GM19099 (cell line): ENCODE measurements around the gene MAPK8IP1.

Source experiments
- POLR2A ChIP-seq: IDR thresholded peaks from 3 replicates; pipeline ENCODE4 v1.6.1; 2011; ENCODE audit warnings: low read depth; ENCODE audit not compliant: insufficient read length; ENCODE audit errors: extremely low read depth

MAPK8IP1 gene

DNA sequence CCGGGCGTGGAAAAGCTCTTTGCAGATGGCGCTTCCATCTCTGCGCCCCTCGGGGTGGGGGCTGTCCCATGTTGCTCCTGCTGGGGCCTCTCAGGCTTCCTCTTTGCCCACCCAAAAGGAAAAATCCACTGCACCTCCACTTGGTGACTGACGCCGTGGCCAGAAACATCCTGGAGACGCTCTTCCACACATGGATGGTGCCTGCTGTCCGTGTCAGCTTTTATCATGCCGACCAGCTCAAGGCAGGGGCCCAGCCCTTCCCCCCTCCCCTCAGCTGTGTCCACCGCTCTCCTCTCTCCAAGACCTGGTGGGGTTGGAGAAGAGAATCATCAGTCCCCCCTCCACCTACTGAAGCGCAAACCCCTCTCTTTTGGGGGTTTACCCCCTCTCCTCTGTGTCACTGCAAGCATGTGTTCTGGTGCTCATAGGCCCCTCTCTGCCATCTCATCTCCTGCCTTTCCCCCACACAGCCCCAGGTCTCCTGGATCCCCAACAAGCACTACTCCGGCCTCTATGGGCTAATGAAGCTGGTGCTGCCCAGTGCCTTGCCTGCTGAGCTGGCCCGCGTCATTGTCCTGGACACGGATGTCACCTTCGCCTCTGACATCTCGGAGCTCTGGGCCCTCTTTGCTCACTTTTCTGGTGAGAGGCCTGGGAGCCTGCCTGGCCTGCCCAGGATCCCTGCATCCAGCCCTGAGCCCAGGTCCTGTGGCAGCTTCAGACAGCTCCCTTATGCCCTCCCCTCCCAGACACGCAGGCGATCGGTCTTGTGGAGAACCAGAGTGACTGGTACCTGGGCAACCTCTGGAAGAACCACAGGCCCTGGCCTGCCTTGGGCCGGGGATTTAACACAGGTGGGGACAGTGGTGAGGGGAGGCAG lies 38.8 kb downstream of the MAPK8IP1 start:
- no peak for TF ChIP-seq POLR2A

GRCh38 chr11:45924927-45925326 lies 39.5 kb downstream of the MAPK8IP1 start:
- no peak for TF ChIP-seq POLR2A

DNA sequence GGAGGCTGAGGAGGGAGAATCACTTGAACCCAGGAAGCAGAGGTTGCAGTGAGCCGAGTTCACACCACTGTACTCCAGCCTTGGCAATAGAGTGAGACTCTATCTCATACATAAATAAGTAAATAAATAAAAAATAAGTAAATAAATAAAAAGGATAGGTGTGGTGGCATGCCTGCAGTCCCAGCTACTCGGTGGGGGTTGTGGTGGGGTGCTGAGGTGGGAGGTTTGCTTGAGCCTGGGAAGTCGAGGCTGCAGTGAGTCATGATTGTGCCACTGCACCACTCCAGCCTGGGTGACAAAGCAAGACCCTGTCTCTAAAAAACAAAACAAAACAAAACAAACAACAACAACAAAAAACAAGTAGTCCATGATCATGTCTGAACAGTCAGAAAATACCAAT lies 40.1 kb downstream of the MAPK8IP1 start:
- no peak for TF ChIP-seq POLR2A

- no peak for TF ChIP-seq POLR2A
These were observed 40.5 kb downstream of the MAPK8IP1 start for GRCh38 chr11:45926001-45926401.

DNA sequence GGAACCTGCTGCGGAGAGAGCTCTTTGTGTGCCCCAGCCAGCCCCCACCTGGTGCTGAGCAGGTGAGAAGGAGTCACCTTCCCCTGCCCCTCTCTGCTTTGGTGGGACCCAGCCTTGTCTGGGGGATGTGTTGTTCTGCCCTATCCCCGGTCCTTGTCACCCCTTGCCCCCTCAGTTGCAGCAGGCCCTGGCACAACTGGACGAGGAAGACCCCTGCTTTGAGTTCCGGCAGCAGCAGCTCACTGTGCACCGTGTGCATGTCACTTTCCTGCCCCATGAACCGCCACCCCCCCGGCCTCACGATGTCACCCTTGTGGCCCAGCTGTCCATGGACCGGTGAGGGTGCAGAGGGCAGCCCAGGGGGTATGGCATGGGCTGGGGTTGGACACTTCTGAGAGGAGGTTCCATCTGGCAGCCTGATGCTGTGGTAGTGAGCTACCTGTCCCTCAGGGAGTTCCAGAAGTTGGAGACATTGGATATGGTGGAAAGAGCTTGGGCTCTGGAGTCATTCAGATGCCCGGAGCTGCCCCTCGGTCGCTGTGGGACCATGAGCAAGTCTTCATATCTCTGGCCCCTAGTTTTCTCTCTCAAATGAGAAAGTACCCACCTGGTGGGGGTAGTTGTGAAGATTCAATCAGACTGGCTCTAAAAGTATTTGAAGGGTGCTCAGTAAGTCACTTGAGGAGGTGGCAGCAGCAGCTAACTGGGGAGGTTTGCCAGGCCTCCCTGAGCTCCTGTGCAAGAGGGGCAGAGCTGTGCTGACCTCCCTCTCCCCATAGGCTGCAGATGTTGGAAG lies 41.3 kb downstream of the MAPK8IP1 start:
- no peak for TF ChIP-seq POLR2A

- no peak for TF ChIP-seq POLR2A
These were observed 41.9 kb downstream of the MAPK8IP1 start for GRCh38 chr11:45927332-45927683.

DNA sequence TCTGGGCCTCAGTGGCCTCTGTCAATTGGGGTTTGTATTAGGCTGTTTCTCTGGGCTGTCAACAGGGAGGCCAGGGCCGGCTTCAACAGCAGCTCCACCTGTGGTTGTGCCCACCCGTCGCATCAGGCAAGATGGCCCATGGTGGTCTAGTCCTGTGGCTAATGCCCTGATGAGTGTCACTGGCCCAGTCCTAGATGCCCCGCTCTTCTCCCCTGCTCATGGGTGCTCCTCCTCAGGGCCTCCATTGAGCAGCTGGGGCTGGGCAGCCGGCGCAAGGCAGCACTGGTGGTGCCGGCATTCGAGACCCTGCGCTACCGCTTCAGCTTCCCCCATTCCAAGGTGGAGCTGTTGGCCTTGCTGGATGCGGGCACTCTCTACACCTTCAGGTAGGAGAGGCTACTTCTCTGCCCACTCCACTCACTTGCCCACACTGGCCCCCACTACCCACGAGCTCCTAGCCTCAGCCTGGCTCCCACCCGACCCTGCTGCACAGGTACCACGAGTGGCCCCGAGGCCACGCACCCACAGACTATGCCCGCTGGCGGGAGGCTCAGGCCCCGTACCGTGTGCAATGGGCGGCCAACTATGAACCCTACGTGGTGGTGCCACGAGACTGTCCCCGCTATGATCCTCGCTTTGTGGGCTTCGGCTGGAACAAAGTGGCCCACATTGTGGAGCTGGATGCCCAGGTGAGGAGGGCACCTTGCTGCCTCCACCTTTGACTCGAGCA lies 42.4 kb downstream of the MAPK8IP1 start:
- no peak for TF ChIP-seq POLR2A

GRCh38 chr11:45928535-45929215 lies 43.2 kb downstream of the MAPK8IP1 start:
- TF ChIP-seq POLR2A: no peak

DNA sequence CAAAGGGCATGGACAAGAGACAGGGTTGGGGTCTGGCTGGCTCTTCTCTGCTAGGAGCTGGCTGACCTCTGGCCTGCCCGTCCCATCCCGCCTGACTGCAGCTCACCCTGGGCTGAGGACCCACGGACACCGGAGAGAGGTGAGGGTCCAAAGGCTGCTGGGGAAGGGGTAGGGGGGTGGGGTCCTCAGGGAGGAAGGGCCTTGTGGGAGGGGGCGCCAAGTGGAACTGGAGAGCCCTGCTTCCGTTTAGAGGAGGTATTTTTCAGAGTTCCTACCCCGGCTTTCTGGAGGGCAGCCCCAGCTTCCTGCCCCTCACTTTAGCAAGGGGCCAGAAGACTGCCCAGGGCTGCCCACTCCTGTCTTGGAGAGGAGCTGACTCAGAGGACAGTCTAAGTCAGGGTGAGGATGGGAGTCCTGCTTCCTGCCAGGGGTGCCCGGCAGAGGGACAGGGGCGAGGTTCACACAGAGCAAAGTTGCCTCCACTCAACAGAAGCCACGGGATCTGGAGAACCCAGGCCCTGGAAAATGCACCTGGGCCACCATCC lies 44.1 kb downstream of the MAPK8IP1 start:
- TF ChIP-seq POLR2A: peak; percentile 33

- TF ChIP-seq POLR2A: peak; percentile 19
These were observed 44.8 kb downstream of the MAPK8IP1 start for GRCh38 chr11:45930031-45930794.

- no peak for TF ChIP-seq POLR2A
These were observed 45.6 kb downstream of the MAPK8IP1 start for GRCh38 chr11:45930951-45931570.

DNA sequence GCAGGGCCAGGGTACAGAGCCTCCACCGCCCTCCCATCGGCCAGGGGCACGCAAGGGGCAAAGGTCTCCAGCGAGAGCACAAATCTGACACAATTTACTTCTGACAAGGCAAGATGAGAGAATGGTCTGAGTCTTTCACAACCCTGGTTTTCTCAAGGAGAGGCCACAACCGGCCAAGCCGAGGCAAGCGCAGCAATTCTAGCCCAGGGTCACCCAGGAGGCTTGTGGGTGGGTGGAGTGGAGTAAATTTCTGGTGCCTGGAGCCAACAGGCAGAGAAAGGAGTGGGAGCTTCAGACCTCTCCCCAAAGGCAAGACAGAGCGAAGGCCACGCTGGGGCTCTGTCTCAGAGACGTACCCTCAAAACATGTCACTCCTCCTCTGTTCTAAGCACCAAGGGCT lies 46.3 kb downstream of the MAPK8IP1 start:
- TF ChIP-seq POLR2A: no peak

DNA sequence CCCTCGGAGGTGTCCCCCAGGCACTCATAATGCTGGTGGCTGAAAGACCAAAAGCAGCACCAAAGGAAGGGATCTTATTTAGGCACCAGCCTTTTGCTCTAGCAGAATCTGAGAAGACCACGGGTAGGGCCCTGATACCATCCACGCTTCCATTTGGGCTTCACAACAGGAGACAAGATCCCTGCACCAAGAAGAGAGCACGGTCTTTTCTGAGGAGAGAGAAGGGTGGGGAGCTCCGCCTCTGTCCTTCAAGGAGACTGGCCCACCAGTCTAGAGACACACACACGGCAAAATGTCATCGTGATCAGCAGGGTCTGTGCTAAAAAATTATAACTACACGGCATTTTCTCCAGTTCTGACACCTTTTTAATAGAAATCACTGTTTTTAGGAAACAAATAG lies 46.8 kb downstream of the MAPK8IP1 start:
- TF ChIP-seq POLR2A: no peak
